Central memory CD4-positive, alpha-beta T cell (primary cell): ENCODE data around the gene C19orf25.

Experiments
- DNase-seq: peaks from one replicate; pipeline ENCODE4 v3.0.0; 2022

Gene C19orf25

DNA sequence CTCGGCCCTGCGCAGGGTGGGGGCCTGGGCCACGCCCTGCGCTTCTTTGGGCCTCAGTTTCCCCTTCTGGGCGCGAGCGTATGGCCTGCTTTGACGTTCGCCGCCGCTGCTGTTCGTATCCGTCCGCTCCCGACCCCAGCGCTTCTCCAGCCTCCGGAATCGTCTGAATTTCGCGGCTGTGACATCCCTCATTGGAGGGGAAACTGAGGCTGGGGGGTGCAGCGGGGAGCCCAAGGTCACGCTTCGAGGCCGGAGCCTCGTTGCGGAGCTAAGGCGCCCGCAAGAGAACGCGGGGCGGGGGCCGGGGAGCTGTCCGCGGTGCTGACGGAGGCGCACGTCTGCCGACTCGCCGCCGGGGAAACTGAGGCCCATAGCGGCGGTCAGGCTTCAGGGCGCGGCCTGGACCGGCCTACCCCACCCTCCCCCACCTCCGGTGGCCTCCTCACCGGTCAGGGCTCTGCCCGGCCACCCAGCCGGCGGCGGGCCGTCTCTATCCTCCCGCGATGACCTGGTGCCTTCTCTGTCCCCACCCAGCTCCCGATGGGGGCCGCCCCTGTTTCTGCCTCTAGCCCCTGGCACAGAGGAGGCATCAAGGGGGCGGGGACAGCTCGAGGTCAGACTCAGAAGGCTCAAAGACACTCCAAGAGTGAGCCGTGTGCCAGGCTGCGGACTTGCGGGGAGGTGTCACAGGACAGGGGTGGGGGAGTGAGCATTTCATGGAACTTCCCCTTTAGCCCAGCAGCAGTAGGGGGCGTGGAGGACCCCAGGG is 32.1 kb downstream of the C19orf25 start:
- no peak for DNase-seq

- DNase-seq = no peak
Measured at GRCh38 chr19:1445932-1446712, 32.9 kb downstream of the C19orf25 start.

- peak; percentile 67 for DNase-seq
Measured at GRCh38 chr19:1445185-1445931, 33.7 kb downstream of the C19orf25 start.

- DNase-seq = no peak
Measured at GRCh38 chr19:1441677-1442438, 37.2 kb downstream of the C19orf25 start.

DNA sequence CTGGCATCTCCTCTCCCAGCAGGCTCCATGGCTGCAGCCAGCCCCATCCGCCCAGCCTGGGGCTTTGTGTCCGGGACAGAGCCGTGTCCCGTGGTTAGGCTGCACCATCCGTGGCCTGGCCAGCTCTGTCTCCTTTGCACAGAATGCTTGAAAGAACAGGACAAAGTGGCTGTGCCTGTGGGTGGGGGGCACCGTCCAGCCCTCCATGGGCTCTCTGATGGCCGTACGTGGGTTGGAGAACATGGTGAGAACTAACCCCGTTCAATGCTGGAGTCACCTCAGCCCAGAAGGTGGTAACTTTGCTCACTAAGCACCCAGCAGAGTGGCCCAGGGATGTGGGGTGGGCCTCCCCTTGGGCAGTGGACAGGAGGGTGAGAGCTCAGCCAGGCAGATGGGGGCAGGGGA is 38.0 kb downstream of the C19orf25 start:
- no peak for DNase-seq

GRCh38 chr19:1440418-1440801 is 38.6 kb downstream of the C19orf25 start:
- no peak for DNase-seq

DNA sequence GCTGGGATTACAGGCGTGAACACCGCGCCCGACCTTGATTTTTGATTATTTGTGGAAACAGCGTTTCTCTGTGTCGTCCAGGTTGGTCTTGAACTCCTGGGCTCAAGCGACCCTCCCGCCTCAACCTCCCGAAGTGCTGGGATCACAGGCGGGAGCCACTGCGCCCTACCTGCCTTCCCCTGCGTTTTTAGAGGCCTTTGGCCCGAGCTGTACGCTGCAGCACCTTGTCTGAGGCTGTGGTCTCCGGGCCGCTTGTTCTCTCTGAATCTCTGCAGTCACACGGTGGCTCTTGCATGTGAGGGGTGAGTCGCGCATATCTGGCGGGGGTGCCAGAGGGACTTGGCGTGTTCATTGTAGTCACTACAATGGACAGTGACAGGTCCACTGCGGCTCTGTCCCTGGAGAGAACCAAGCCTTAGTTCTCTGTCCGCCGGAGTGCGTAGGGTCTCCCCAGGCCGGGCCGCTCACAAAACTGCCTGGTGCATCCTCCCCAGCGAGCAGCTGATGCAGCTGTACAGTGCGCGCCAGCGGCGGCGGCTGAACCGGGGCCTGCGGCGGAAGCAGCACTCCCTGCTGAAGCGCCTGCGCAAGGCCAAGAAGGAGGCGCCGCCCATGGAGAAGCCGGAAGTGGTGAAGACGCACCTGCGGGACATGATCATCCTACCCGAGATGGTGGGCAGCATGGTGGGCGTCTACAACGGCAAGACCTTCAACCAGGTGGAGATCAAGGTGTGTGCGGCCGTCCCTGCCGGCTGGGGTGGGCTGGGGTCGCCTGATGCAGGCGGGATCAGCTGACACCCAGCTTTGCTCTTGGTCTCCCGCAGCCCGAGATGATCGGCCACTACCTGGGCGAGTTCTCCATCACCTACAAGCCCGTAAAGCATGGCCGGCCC is 39.2 kb downstream of the C19orf25 start:
- peak; percentile 21 for DNase-seq

DNA sequence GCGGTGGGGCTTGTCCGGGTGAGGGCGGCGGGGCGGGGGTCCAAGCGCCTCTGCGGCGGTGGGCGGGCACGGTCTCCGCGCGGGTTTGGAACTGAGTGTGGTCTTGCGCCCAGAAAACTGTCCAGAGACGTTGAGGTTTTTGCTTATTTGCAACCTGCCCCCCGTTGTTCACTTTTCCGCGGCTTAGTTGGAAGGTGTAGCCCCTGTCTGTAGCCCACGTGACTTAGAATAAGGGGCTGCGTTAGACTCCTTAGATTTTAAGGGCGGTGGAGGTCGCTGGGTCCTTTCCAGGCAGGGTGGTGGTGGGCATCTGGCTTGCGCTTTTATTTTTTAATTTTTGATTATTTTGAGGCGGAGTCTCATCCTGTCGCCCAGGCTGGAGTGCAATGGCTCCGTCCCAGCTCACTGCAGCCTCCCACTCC is 40.1 kb downstream of the C19orf25 start:
- DNase-seq = no peak

GRCh38 chr19:1438035-1438932 is 40.7 kb downstream of the C19orf25 start, which contains the start of gene RPS15:
Gene RPS15, plus strand, starts transcription at chr19:1438396. Its CDS starts 30 bp downstream, at chr19:1438426.
- peak; percentile 94 for DNase-seq

DNA sequence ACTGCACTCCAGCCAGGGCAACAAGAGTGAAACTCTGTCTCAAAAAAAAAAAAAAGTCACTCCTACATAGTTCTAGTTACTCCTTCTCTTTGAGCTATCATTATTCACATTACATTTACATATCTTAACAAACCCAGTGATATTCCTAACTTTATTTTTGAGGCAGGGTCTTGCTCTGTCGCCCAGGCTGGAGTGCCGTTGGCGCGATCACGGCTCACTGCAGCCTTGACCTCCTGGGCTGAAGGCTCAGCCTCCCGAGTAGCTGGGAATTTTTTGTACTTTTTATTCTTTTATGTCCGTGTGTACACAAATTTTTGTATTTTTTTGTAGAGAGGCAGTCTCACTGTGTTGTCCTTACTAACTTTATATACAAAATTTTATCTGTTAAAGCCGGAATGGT is 41.4 kb downstream of the C19orf25 start:
- no peak for DNase-seq

- DNase-seq = no peak
Measured at GRCh38 chr19:1435378-1435989, 43.5 kb downstream of the C19orf25 start.

- no peak for DNase-seq
Measured at GRCh38 chr19:1434577-1435060, 44.4 kb downstream of the C19orf25 start.

- no peak for DNase-seq
Measured at GRCh38 chr19:1434040-1434366, 45.0 kb downstream of the C19orf25 start.

DNA sequence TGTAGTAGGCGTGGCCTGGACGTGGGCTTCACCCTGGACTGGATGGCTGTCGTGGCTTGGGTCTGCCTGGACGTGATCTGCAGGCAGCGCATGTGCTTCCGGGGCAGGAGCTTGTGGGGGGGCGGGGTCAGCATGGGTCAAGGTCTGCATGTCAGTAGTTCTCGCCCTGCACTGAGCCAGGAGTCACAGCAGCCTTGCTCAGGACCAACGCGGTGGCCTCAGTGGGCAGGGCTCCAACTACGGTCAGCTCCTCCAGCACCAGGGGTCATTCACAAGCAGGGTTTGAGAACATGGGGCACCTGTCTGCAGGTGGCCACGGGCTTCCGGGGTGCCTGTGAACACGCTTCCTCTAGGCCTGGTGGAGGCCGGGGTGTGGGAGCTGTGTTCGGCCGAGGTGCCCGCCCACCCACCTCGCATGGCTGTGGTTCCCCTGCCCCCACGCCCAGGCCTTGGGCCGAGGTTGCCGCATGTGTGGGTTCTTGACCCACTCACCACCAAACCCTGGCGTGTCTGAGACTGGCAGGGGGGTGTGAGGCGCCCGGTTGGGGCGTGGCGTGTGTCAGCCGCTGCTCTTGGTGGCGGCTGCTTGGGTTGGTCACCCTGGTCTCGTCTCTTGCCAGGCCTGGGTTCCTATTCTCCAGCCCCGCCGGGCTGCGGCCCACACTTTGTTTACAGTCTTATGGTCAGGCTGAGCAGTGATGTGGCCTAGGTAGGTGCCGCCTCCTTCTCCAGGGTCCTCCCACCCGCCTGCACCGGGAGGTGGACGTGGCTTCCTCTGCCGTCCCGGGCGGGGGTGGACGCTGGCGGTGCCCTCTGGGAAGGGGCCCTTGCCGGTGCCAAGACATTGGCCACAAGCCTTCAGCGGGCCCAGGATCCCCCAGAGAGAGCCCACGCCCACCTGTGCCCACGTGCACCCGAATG is 45.6 kb downstream of the C19orf25 start:
- DNase-seq = no peak

DNA sequence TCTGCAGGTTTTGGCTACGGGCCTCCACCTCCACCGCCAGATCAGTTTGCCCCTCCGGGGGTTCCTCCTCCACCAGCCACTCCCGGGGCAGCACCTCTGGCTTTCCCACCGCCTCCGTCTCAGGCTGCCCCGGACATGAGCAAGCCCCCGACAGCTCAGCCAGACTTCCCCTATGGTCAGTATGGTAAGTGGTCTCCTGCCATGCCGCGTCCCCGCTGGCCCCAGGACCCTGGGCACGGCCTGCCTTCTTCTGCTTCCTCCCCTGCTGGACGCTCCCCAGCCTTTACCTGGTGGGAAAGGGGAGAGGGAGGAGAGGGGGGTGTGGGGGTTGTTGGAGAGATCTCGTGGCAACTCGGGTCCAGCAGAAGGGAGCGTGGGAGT is 46.5 kb downstream of the C19orf25 start:
- DNase-seq = no peak

DNA sequence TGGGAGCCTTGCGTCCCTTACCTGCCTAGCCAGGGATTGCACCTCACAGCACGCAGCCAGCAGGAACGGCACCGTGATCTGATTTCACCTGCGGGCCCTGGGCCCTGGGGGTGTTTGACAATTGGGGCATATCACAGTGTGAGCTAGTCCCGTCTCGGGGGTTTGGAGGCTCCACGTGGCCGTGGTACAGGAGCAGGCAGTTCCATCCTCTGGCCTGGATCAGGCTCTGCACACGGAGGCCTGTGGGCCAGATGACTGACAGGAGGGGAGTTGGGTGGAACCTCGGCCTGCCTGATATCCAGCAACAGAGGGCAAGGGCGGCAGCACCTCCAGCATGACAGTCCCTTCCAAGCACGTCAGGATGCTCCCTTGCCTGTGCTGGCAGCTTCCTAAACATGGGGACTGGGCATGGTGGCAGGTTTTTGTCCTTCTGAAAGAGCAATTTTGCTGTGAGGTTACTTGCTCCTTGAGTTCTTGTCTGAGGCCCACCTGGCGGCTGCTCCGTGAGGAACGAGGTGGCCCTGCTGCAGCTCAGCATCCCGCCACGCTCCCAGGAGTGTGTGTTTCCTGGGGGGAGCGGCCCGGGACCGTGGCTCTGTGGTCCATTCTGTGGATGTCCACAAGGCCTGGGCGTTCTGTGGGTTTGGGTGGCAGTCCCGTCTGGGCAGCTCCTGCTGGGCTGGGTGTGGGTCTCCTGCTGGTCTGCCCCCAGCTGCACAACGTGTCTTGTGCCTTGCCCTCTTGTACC is 47.1 kb downstream of the C19orf25 start:
- no peak for DNase-seq

DNA sequence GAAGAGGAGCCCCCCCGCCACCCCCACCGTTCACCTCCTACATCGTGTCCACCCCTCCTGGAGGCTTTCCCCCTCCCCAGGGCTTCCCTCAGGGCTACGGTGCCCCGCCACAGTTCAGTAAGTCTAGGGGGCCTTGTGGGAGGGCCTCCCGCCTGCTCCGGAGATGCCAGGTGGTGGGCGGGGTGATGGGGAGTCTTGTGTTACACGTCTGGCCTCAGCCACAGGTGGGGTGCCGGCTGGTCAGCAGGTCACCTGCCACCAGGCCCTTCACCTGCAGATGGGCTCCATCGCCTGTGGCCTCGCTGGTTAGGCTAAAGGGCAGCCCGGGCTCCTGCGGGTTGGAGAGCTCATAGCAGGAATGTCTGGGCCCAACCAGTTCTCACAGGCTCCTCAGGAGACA is 48.8 kb downstream of the C19orf25 start:
- DNase-seq = no peak

DNA sequence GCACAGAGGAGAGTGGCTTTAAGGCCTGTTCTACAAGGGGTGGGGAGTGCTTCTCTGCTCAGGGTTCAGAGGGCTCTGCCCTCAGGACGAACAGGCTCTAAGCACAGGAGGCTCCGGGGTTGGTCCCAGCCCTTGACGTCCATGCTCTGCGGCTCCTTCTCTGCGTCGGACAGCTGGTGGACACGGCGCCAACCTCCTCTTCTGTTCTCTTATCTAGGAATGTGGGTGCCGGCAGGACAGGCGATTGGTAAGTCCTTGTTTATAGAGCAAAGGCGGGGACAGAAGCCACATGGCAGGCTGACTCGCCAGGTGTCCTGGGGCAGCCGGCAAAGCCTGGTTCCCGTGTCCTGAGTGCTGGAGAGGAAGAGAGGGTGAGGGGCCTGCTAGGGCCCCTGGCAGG is 49.3 kb downstream of the C19orf25 start:
- DNase-seq = no peak
